Activated CD4-positive, alpha-beta memory T cell treated with anti-CD3 and anti-CD28 coated beads for 36 hours (primary cell): ENCODE data around the gene CTR9. TPM values are rescaled to one million over a fixed set of nuclear protein-coding genes. Genes with fewer than 3 reads are reported as not detected.

Experiments
- CTCF ChIA-PET: fragments of 350-600 bp; sonication (Branson Sonifier 250); formaldehyde crosslinking; loops from one replicate; lab custom pipeline; 2021; ENCODE audit warnings: antibody characterized with exemption, inconsistent platforms; lab: Charles Lee
- POLR2A ChIA-PET: fragments of 350-600 bp; sonication (Branson Sonifier 250); formaldehyde crosslinking; loops from one replicate; lab custom pipeline; 2021; ENCODE audit warnings: antibody characterized with exemption; lab: Charles Lee
- DNase-seq: peaks from one replicate; pipeline ENCODE4 v3.0.0-alpha.2; 2020
- H3K27ac Mint-ChIP-seq: one replicate; pipeline ENCODE4 v1.8.0; 2021; ENCODE audit warnings: mixed read lengths
- H3K27me3 Mint-ChIP-seq: one replicate; pipeline ENCODE4 v1.8.0; 2021; ENCODE audit warnings: mixed read lengths
- H3K36me3 Mint-ChIP-seq: one replicate; pipeline ENCODE4 v1.8.0; 2021; ENCODE audit warnings: mixed read lengths
- H3K4me1 Mint-ChIP-seq: one replicate; pipeline ENCODE4 v1.8.0; 2021; ENCODE audit warnings: low read depth, mixed read lengths
- H3K4me3 Mint-ChIP-seq: one replicate; pipeline ENCODE4 v1.8.0; 2021; ENCODE audit warnings: mild to moderate bottlenecking, mixed read lengths
- H3K9me3 Mint-ChIP-seq: one replicate; pipeline ENCODE4 v1.8.0; 2021; ENCODE audit warnings: mixed read lengths
- intact Hi-C: fragments of 100-400 bp; cut with micrococcal nuclease; formaldehyde crosslinking; loops from one replicate; pipeline ENCODE4 v1.15.1; 2023
- total RNA-seq, 2 experiments: library from RNA; stranded (reverse); gene quantifications; one replicate each; pipeline ENCODE4 v1.2.3, GENCODE V29; 2021

CTR9 gene
- total RNA-seq, 2 experiments from 2014 or later, result 37.6 to 39.9 TPM

DNA sequence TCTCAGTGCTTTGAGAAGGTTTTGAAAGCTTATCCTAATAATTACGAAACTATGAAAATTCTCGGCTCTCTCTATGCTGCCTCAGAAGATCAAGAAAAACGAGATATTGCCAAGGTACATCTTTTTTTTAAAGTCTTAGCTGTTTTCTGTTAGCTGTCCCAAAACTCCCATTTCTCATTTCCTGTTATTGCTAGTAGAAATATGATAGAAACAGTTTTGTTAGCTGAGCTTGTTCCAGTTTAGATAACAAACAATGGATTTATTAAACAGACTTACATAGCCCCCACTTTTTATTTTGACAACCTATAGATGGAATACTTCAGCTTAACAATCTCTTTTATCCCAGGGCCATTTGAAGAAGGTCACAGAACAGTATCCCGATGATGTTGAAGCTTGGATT lies 12.7 kb downstream of the CTR9 start:
- ChIA-PET POLR2A (interaction anchor here (1.7 kb wide), 1 partner anchor 45 kb away, joined by 8 read pairs; the partner anchor contains the start of gene EIF4G2), CTCF (interaction anchor here (0.9 to 1.6 kb wide), 2 partner anchors 29 to 264 kb away, joined by 3 to 7 read pairs; no protein-coding TSS in a partner anchor)
- no peak overlapping the region for H3K4me3 Mint-ChIP-seq

DNA sequence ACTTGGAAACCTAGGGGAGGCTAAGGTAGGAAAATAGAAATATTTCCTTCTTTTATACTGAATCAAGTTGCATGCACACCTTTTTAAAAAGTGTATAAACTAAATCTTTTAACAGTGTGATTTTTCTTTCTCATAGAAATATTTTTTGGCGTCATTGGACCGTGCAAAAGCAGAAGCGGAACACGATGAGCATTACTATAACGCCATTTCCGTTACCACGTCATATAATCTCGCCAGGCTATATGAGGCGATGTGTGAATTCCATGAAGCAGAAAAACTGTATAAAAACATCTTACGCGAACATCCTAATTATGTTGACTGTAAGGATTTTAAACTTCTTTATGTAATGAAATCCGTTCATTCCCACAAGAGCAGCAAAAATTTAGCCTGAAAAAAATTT lies 13.4 kb downstream of the CTR9 start:
- POLR2A ChIA-PET, result interaction anchor here (1.7 kb wide), 1 partner anchor 44 kb away, joined by 8 read pairs; the partner anchor contains the start of gene EIF4G2
- Mint-ChIP-seq H3K9me3 (no peaks in the 10 kb centered on the region), H3K4me1 (no peaks in the 10 kb centered on the region), H3K36me3 (peaks cover 33% of the 10 kb centered on the region), H3K27me3 (no peaks in the 10 kb centered on the region), H3K27ac (no peak overlapping the region), H3K4me3 (no peak overlapping the region)
- CTCF ChIA-PET, result interaction anchor here (1.6 kb wide), 1 partner anchor 28 kb away, joined by 7 read pairs; no protein-coding TSS in a partner anchor
- DNase-seq, result no peak
- intact Hi-C loops, result no loop called here

More for the DNA sequence above, 12.7 kb downstream of the CTR9 start:
- no peaks in the 10 kb centered on the region for H3K27me3 Mint-ChIP-seq
- H3K4me1 Mint-ChIP-seq, result no peaks in the 10 kb centered on the region
- H3K27ac Mint-ChIP-seq, result no peak overlapping the region
- peaks cover 30% of the 10 kb centered on the region for H3K36me3 Mint-ChIP-seq
- intact Hi-C loops, result no loop called here
- DNase-seq, result no peak
- H3K9me3 Mint-ChIP-seq, result no peaks in the 10 kb centered on the region

DNA sequence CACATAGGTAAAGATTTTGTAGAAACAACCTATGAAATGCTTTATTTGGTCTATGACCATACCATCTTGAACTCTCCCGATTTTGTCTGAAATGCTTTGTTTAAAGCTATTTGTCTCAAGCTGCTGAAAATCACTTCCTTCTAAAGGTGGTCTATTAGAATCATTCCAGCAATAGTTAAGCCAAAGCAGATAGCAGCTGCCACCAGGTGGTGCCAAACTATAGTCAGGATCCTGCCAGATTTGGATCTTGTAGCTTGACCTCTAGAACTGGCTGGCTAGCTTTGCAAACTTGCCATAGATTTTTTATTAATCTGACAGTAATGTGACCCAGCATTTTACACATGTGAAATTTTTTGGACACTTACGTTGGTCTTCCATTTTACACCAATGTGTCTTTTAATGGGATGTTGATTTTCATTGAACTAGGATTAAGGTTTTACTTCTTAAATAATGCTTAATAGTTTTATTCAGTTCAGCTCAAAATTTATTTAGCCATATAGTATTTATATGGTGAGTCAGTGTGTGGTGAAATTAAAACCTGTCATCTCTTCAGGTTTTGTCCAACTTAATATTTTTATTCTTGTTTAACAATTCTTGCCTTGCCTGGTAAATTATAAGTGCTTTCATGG lies 19.7 kb downstream of the CTR9 start:
- H3K4me3 Mint-ChIP-seq, result no peak overlapping the region
- intact Hi-C loops, result no loop called here
- peak; percentile 41 for DNase-seq
- H3K27me3 Mint-ChIP-seq, result no peaks in the 10 kb centered on the region
- no peaks in the 10 kb centered on the region for H3K4me1 Mint-ChIP-seq
- ChIA-PET POLR2A (interaction anchor here (1.0 to 1.1 kb wide), 2 partner anchors 37 to 38 kb away, joined by 3 to 4 read pairs; partner anchors contain the start of gene EIF4G2), CTCF (interaction anchor here (0.7 to 4.2 kb wide), 18 partner anchors 10 to 1017 kb away, joined by 3 to 38 read pairs (median 5); partner anchors contain the start of genes CTR9 and RNF141)
- H3K27ac Mint-ChIP-seq, result no peak overlapping the region
- H3K9me3 Mint-ChIP-seq, result no peaks in the 10 kb centered on the region
- H3K36me3 Mint-ChIP-seq, result peaks cover 53% of the 10 kb centered on the region

DNA sequence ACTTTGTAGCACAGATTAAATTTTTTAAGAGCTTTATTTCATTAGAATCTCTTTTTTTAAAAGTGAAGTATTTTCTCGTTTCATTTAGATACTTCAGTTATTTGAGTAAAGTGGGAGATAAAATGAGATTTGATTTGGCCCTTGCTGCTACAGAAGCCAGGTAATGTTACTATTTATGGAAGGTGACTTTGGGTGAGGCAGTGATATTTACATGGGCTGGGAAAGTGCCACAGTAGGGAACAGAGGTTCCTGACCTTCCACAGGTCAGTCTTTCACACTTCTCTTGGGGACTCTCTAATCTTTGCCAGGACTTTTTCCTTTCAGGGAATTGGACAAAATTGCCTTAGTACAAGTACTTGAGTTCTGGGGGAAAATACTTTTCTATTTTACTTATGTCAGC lies 20.4 kb downstream of the CTR9 start:
- intact Hi-C loops, result no loop called here

DNA sequence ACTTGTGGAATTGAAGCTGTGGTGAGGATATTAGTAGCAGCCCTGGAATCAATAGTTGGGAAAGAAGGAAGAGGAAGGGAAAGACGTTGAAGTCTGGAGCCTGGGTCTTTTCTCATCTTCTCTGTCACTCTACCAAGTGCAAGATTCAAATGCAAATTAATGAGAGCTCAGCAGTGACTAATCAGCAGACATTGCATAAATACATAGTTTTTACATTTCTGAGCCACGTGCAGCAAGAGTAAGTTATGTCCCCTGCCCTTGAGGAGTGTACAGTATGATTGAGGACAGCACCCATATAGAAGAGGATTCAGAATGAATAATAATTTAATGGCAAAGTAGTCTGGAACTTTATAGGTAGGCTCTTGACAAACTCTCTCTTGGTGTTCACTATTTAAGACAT lies 23.8 kb downstream of the CTR9 start:
- POLR2A ChIA-PET, result no interaction called here
- intact Hi-C loops, result no loop called here
- no peak overlapping the region for H3K27ac Mint-ChIP-seq
- H3K4me1 Mint-ChIP-seq, result peaks cover 12% of the 10 kb centered on the region
- H3K9me3 Mint-ChIP-seq, result no peaks in the 10 kb centered on the region
- DNase-seq, result no peak
- no peak overlapping the region for H3K4me3 Mint-ChIP-seq
- no peaks in the 10 kb centered on the region for H3K27me3 Mint-ChIP-seq
- CTCF ChIA-PET, result no interaction called here
- H3K36me3 Mint-ChIP-seq, result peaks cover 61% of the 10 kb centered on the region

More for the DNA sequence above, 20.4 kb downstream of the CTR9 start:
- H3K4me3 Mint-ChIP-seq, result no peak overlapping the region
- no peak for DNase-seq
- no peaks in the 10 kb centered on the region for H3K9me3 Mint-ChIP-seq
- CTCF ChIA-PET, result interaction anchor here (0.9 to 4.2 kb wide), 6 partner anchors 9 to 254 kb away, joined by 3 to 38 read pairs (median 5); partner anchors contain the start of gene CTR9
- no peak overlapping the region for H3K27ac Mint-ChIP-seq
- peaks cover 53% of the 10 kb centered on the region for H3K36me3 Mint-ChIP-seq
- no peaks in the 10 kb centered on the region for H3K4me1 Mint-ChIP-seq
- POLR2A ChIA-PET, result no interaction called here
- H3K27me3 Mint-ChIP-seq, result no peaks in the 10 kb centered on the region

DNA sequence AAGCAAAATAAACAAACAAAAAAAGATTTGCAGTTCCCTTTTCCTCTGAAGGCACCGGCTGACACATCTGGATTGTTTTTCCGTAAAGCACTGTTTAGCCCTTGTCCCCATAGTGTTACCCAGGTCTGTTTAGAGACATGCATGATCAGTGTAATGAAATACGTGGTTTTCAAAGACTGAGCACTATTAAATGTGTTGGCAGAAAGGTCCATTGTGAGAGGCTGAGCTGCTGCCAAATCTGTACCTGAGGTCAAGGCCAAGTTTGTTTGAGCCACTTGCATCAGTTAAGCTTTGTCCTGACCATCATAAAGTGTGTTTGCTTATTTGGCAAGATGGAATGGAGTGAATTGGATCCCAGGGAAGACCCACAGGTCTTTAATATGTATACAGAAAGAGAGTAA lies 26.3 kb downstream of the CTR9 start:
- DNase-seq, result no peak
- Mint-ChIP-seq H3K36me3 (peaks cover 41% of the 10 kb centered on the region), H3K27ac (no peak overlapping the region), H3K4me1 (peaks cover 12% of the 10 kb centered on the region), H3K4me3 (no peak overlapping the region), H3K27me3 (no peaks in the 10 kb centered on the region), H3K9me3 (no peaks in the 10 kb centered on the region)
- intact Hi-C loops, result no loop called here
- CTCF ChIA-PET, result interaction anchor here (1.6 to 3.7 kb wide), 2 partner anchors 10 to 15 kb away, joined by 4 to 16 read pairs; no protein-coding TSS in a partner anchor
- POLR2A ChIA-PET, result no interaction called here

DNA sequence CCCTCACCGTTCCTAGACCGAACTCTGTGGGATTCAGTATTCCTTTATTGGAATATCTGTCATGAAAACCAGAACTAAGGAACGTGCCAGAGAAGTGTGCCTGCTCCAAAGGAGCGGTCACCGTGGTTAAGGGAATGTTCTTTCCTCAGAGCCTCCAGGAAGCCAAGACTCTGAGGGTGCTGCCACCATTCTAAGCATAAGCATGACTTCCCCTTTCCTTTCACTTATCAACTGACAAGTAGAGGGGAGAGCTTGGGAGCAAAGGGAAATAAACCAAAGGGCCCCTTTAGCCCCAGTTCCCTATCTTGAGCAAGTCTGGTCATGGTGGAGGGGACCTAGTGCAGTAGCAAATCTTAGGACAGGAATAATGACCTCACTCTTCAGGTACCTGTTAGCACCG lies 26.8 kb downstream of the CTR9 start:
- Mint-ChIP-seq H3K27ac (no peak overlapping the region), H3K36me3 (peaks cover 41% of the 10 kb centered on the region), H3K4me1 (peaks cover 12% of the 10 kb centered on the region), H3K9me3 (no peaks in the 10 kb centered on the region), H3K4me3 (no peak overlapping the region), H3K27me3 (no peaks in the 10 kb centered on the region)
- intact Hi-C loops, result no loop called here
- DNase-seq, result no peak
- CTCF ChIA-PET, result interaction anchor here (1.6 to 3.7 kb wide), 2 partner anchors 10 to 15 kb away, joined by 4 to 16 read pairs; no protein-coding TSS in a partner anchor
- POLR2A ChIA-PET, result no interaction called here

DNA sequence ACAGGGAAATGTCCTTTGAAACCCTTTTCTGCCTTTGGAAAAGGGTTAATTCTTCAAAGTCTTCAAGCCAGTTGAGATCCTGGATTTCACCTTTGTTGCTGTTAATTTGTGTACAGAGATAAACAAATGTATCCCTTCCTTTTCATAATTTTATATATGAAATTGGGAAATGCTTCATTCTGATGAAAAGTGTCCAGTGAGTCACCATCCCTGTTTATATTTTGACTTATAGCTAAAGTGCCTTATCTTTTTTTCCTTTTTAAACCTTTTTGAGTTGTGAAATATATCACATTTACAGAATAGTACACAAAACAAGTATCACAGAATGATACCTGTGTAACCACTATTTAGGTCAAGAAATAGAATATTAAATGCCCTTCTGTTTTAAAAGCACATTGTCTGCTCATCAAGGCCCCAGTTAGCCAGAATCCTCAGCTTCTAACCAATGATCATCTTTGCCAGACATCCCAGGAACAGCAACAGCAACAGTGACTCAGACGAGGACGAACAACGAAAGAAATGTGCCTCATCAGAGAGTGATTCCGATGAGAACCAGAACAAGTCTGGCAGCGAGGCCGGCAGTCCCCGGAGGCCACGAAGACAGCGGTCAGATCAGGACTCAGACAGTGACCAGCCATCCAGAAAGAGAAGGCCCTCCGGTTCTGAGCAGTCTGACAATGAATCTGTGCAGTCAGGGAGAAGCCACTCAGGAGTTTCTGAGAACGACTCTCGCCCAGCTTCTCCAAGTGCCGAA lies 27.3 kb downstream of the CTR9 start:
- POLR2A ChIA-PET, result no interaction called here
- H3K27me3 Mint-ChIP-seq, result no peaks in the 10 kb centered on the region
- peaks cover 12% of the 10 kb centered on the region for H3K4me1 Mint-ChIP-seq
- H3K27ac Mint-ChIP-seq, result peak overlapping the region; percentile 60
- CTCF ChIA-PET, result interaction anchor here (1.3 to 3.7 kb wide), 3 partner anchors 9 to 14 kb away, joined by 4 to 16 read pairs (median 5); no protein-coding TSS in a partner anchor
- no peaks in the 10 kb centered on the region for H3K9me3 Mint-ChIP-seq
- peaks cover 35% of the 10 kb centered on the region for H3K36me3 Mint-ChIP-seq
- H3K4me3 Mint-ChIP-seq, result no peak overlapping the region
- intact Hi-C loops, result no loop called here
- no peak for DNase-seq

DNA sequence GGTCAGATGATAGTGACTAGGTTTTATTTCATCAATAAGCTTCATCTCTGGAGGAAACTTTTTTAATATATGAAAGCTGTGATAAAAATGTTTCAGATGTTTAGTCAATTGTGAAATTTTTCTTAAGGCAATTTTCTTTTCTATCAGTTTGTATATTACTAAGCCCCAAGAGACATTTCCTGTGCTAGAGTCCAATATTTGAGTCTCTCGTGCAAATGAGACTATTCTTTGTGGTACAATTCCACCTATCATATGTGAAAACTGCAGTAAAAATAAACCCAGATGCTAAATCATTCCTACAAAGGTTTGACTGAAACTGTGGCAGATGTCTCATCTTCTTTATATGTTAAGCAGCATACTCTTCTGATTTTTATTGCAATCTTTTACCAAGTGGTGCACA lies 28.0 kb downstream of the CTR9 start:
- peaks cover 31% of the 10 kb centered on the region for H3K36me3 Mint-ChIP-seq
- DNase-seq, result no peak
- intact Hi-C loops, result no loop called here
- H3K4me1 Mint-ChIP-seq, result peaks cover 12% of the 10 kb centered on the region
- no peak overlapping the region for H3K27ac Mint-ChIP-seq
- ChIA-PET CTCF (interaction anchor here (1.3 to 3.7 kb wide), 3 partner anchors 9 to 13 kb away, joined by 4 to 16 read pairs (median 5); no protein-coding TSS in a partner anchor), POLR2A (no interaction called here)
- H3K9me3 Mint-ChIP-seq, result no peaks in the 10 kb centered on the region
- no peaks in the 10 kb centered on the region for H3K27me3 Mint-ChIP-seq
- H3K4me3 Mint-ChIP-seq, result no peak overlapping the region

DNA sequence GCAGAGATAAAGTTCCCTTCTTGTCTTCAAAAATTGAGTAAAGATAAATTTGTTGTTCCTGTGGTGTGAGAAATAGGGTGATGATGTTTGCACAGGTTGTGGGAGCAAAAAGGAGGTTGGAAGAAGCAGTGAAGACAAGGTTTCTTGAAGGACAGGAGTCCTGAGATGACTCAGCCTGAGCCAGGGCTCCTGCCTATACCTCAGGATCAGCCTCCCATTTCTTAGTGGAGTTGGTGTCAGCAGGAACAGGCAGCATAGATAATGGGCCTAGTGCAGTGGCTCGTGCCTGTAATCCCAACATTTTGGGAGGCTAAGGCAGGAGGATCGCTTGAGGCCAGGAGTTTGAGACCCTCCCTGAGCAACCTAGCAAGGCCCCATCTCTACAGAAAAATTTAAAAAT lies 29.0 kb downstream of the CTR9 start:
- H3K36me3 Mint-ChIP-seq, result peaks cover 22% of the 10 kb centered on the region
- ChIA-PET POLR2A (interaction anchor here (1.2 kb wide), 1 partner anchor 12 kb away, joined by 3 read pairs; no protein-coding TSS in a partner anchor), CTCF (interaction anchor here (1.5 to 4.1 kb wide), 2 partner anchors 9 to 12 kb away, joined by 3 to 25 read pairs; no protein-coding TSS in a partner anchor)
- intact Hi-C loops, result no loop called here
- peaks cover 12% of the 10 kb centered on the region for H3K4me1 Mint-ChIP-seq
- no peak for DNase-seq
- H3K27ac Mint-ChIP-seq, result no peak overlapping the region
- no peaks in the 10 kb centered on the region for H3K9me3 Mint-ChIP-seq
- no peaks in the 10 kb centered on the region for H3K27me3 Mint-ChIP-seq
- no peak overlapping the region for H3K4me3 Mint-ChIP-seq

DNA sequence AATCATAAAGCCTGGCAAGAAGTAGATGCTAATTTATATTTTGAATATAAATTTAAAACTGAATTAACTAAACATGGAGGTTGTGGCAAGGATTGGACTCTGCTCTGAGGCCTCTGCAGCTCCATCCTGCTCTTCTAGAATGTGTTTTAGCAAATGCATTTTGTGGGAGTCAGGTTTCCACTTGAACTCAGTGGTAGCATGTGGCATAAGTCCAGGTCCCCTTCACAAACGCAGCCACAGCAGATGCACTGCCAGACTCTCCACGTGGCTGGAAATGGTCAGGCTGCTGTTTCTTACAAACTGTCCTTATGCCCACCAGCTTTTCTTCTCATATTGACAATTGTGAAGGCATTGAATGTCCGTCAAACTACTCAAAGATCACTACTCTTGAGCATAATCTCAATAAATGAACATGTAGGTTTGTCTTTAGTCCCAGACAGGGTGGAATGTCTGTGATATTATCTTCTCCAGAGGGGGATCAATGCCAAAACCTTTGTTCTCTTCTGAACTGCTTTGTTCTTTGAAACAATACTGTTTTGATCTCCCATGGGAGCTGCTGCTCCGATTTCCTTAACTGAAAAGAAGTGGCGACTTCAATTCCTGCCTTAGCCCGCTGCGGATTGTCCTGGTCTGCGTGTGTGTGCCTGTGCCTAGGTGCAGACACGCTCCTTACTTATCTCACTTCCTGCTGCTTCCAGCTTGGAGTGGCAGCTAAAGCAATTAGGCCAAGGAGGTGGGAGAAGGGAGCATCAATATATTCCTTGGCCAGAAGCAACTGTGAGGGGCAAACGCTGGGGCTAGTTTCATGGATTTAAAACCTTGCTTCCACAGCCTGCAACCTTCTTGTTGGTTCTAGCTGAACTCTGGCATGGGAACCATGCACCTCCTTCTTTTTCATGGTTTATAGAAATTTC lies 33.4 kb downstream of the CTR9 start:
- DNase-seq, result no peak
- no peaks in the 10 kb centered on the region for H3K36me3 Mint-ChIP-seq
- intact Hi-C loops, result no loop called here
- POLR2A ChIA-PET, result no interaction called here
- no peak overlapping the region for H3K27ac Mint-ChIP-seq
- no peaks in the 10 kb centered on the region for H3K4me1 Mint-ChIP-seq
- H3K9me3 Mint-ChIP-seq, result no peaks in the 10 kb centered on the region
- CTCF ChIA-PET, result interaction anchor here (1.0 to 4.1 kb wide), 4 partner anchors 8 to 328 kb away, joined by 3 to 25 read pairs (median 4); no protein-coding TSS in a partner anchor
- no peaks in the 10 kb centered on the region for H3K27me3 Mint-ChIP-seq
- no peak overlapping the region for H3K4me3 Mint-ChIP-seq
